Trophoblast cell (in vitro differentiated cells and primary cell): ENCODE data around the gene BFSP2.

ENCODE experiments used
- DNase-seq, 2 donors: peaks; one replicate each; pipeline ENCODE4 v3.0.0-alpha.2; 2016
- H2AFZ ChIP-seq: 2 replicates; pipeline ENCODE4 v1.6.1; 2013; ENCODE audit warnings: low read length, moderate library complexity, mild to moderate bottlenecking; ENCODE audit not compliant: insufficient read depth, poor library complexity
- H2AK5ac ChIP-seq: 2 replicates; pipeline ENCODE4 v1.6.1; 2013; ENCODE audit warnings: mild to moderate bottlenecking, low read length
- H2BK120ac ChIP-seq: 2 replicates; pipeline ENCODE4 v1.6.1; 2013; ENCODE audit warnings: low read length, mild to moderate bottlenecking, moderate library complexity; ENCODE audit not compliant: insufficient read depth, poor library complexity
- H2BK12ac ChIP-seq: 2 replicates; pipeline ENCODE4 v1.6.1; 2013; ENCODE audit warnings: mild to moderate bottlenecking, low read length, moderate library complexity
- H2BK5ac ChIP-seq: 2 replicates; pipeline ENCODE4 v1.6.1; 2013; ENCODE audit warnings: low read length, low read depth, moderate library complexity, mild to moderate bottlenecking; ENCODE audit not compliant: poor library complexity
- H3K14ac ChIP-seq: 2 replicates; pipeline ENCODE4 v1.6.1; 2013; ENCODE audit warnings: mild to moderate bottlenecking, low read length
- H3K18ac ChIP-seq: 2 replicates; pipeline ENCODE4 v1.6.1; 2013; ENCODE audit warnings: mild to moderate bottlenecking, low read length
- H3K23ac ChIP-seq: 2 replicates; pipeline ENCODE4 v1.6.1; 2013; ENCODE audit warnings: low read length
- H3K27ac ChIP-seq: 2 replicates; pipeline ENCODE4 v1.5.1; 2013; ENCODE audit warnings: low read depth, mild to moderate bottlenecking, inconsistent platforms, low read length, moderate library complexity
- H3K27me3 ChIP-seq: 2 replicates; pipeline ENCODE4 v1.6.1; 2013; ENCODE audit warnings: inconsistent platforms, mild to moderate bottlenecking, low read length, moderate library complexity; ENCODE audit not compliant: insufficient read depth
- H3K36me3 ChIP-seq, 2 experiments: 1 replicate in 1 of 2; 2 replicates in 1 of 2; pipeline ENCODE4 v1.6.1; 2013; ENCODE audit warnings: low read length in 2 of 2, mild to moderate bottlenecking in 2 of 2, moderate library complexity in 1 of 2; ENCODE audit not compliant: insufficient read depth in 2 of 2, control insufficient read depth in 1 of 2
- H3K4ac ChIP-seq: 2 replicates; pipeline ENCODE4 v1.6.1; 2013; ENCODE audit warnings: low read depth, mild to moderate bottlenecking, low read length, moderate library complexity
- H3K4me1 ChIP-seq, 2 experiments: 1 replicate in 1 of 2; 2 replicates in 1 of 2; pipeline ENCODE4 v1.6.1; 2013; ENCODE audit warnings: low read length in 2 of 2, mild to moderate bottlenecking in 2 of 2, moderate library complexity in 1 of 2; ENCODE audit not compliant: insufficient read depth in 2 of 2, control insufficient read depth in 1 of 2
- H3K4me2 ChIP-seq: 2 replicates; pipeline ENCODE4 v1.6.1; 2013; ENCODE audit warnings: inconsistent platforms, mild to moderate bottlenecking, low read length, moderate library complexity
- H3K4me3 ChIP-seq: 2 replicates; pipeline ENCODE4 v1.5.1; 2013; ENCODE audit warnings: mild to moderate bottlenecking, low read depth, low read length, inconsistent platforms
- H3K79me1 ChIP-seq: one replicate; pipeline ENCODE4 v1.6.1; 2013; ENCODE audit warnings: low read length
- H3K79me2 ChIP-seq: 2 replicates; pipeline ENCODE4 v1.6.1; 2013; ENCODE audit warnings: low read length, mild to moderate bottlenecking; ENCODE audit not compliant: control insufficient read depth, insufficient read depth, poor library complexity
- H3K9ac ChIP-seq: 2 replicates; pipeline ENCODE4 v1.6.1; 2013; ENCODE audit warnings: mild to moderate bottlenecking, low read length
- H3K9me3 ChIP-seq: 2 replicates; pipeline ENCODE4 v1.6.1; 2013; ENCODE audit warnings: low read depth, mild to moderate bottlenecking, control low read depth, inconsistent platforms, low read length; ENCODE audit not compliant: insufficient read depth
- H4K12ac ChIP-seq: 2 replicates; pipeline ENCODE4 v1.6.1; 2013; ENCODE audit warnings: low read depth, mild to moderate bottlenecking, low read length, moderate library complexity
- H4K8ac ChIP-seq: 2 replicates; pipeline ENCODE4 v1.6.1; 2013; ENCODE audit warnings: low read depth, mild to moderate bottlenecking, low read length, moderate library complexity
- H4K91ac ChIP-seq: one replicate; pipeline ENCODE4 v1.6.1; 2013; ENCODE audit warnings: low read depth, mild to moderate bottlenecking, low read length, moderate library complexity
- WGBS: extraction: QIAGEN DNeasy Blood & Tissue Kit; methylation state at CpG from one replicate; pipeline ENCODE4 v1.1.7; 2013; ENCODE audit warnings: missing lambda C conversion rate; ENCODE audit not compliant: insufficient read length, insufficient coverage; ENCODE audit errors: extremely low coverage; 5-methylcytosine and 5-hydroxymethylcytosine counted together

Gene BFSP2

GRCh38 chr3:133386876-133387275 lies 13.0 kb upstream of the BFSP2 start:
- Histone ChIP-seq H4K12ac (no peak overlapping the region), H2BK5ac (no peak overlapping the region), H2BK120ac (no peak overlapping the region), H2AK5ac (no peak overlapping the region), H3K36me3 (no peaks in the 10 kb centered on the region), H3K4me1 (peaks cover 1 to 7% of the 10 kb centered on the region in 2 experiments), H3K27ac (no peak overlapping the region), H3K14ac (no peak overlapping the region), H2BK12ac (no peak overlapping the region), H3K4me2 (no peak overlapping the region), H3K23ac (no peak overlapping the region), H4K8ac (no peak overlapping the region), H3K27me3 (no peaks in the 10 kb centered on the region), H2AFZ (no peak overlapping the region), H3K4me3 (no peak overlapping the region), H3K4ac (no peak overlapping the region), H3K18ac (no peak overlapping the region), H3K79me2 (no peaks in the 10 kb centered on the region), H3K9me3 (no peaks in the 10 kb centered on the region), H3K79me1 (no peaks in the 10 kb centered on the region), H3K9ac (no peak overlapping the region), H4K91ac (no peak overlapping the region)
- DNase-seq: no peak

GRCh38 chr3:133387341-133387740 lies 12.5 kb upstream of the BFSP2 start:
- H3K4me2 ChIP-seq: no peak overlapping the region
- H3K4me3 ChIP-seq: no peak overlapping the region
- no peaks in the 10 kb centered on the region for H3K79me1 ChIP-seq
- no peak overlapping the region for H3K18ac ChIP-seq
- H3K4me1 ChIP-seq: peaks cover under 1 to 7% of the 10 kb centered on the region in 2 experiments
- no peaks in the 10 kb centered on the region for H3K36me3 ChIP-seq
- H3K27ac ChIP-seq: no peak overlapping the region
- no peak for DNase-seq
- no CpG with 5 or more reads among the region's 4 CpGs for WGBS
- no peak overlapping the region for H2BK120ac ChIP-seq
- H3K9ac ChIP-seq: no peak overlapping the region
- no peaks in the 10 kb centered on the region for H3K27me3 ChIP-seq
- no peak overlapping the region for H2AK5ac ChIP-seq
- H3K23ac ChIP-seq: no peak overlapping the region
- no peak overlapping the region for H4K91ac ChIP-seq
- H3K9me3 ChIP-seq: no peaks in the 10 kb centered on the region
- H4K12ac ChIP-seq: no peak overlapping the region
- H3K4ac ChIP-seq: no peak overlapping the region
- H4K8ac ChIP-seq: no peak overlapping the region
- no peak overlapping the region for H2BK5ac ChIP-seq
- H2AFZ ChIP-seq: no peak overlapping the region
- H3K79me2 ChIP-seq: no peaks in the 10 kb centered on the region
- no peak overlapping the region for H3K14ac ChIP-seq
- no peak overlapping the region for H2BK12ac ChIP-seq

DNA sequence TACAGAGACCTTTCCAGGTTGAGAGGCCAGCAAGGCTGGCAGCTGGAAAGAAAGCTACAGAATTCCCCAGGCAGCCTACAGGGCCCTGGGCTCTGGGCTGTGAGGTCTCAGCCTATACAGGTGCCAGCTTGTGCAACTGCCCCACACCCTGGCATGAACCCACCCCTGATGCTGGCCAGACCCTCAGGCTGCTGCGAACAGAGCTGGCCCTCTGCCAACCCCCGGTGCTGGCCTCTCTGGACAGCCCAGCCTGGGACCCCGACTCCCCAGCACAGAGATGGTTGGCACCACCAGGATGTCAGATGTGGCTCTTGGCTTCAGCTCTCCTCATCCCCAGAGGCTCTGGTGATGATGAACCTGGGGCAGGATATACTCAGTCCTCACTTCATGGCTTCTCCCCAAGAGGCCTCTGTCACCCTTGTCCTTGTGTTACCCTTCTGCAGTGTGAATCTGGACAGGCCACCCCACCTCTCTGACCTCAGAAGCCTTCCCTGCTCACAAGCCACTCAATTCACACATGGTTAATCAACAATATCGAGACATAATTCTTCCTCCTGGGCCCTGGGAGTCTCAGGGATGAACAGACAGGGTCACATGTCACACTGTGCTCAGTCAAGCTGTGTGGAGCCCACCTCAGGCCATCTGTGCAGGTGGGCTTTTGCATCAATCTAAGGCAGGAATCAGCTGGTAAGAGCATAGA lies 11.0 kb upstream of the BFSP2 start:
- Histone ChIP-seq H3K4me1 (peaks cover 3 to 6% of the 10 kb centered on the region in 2 experiments), H3K79me2 (no peaks in the 10 kb centered on the region), H4K91ac (no peak overlapping the region), H3K79me1 (no peaks in the 10 kb centered on the region), H3K27me3 (no peaks in the 10 kb centered on the region), H2BK5ac (no peak overlapping the region), H2AFZ (no peak overlapping the region), H4K8ac (no peak overlapping the region), H3K14ac (no peak overlapping the region), H3K4ac (no peak overlapping the region), H4K12ac (no peak overlapping the region), H3K23ac (no peak overlapping the region), H3K36me3 (no peaks in the 10 kb centered on the region), H2AK5ac (no peak overlapping the region), H3K4me3 (no peak overlapping the region), H2BK120ac (no peak overlapping the region), H3K4me2 (no peak overlapping the region), H3K18ac (no peak overlapping the region), H3K27ac (no peak overlapping the region), H3K9me3 (no peaks in the 10 kb centered on the region), H3K9ac (no peak overlapping the region), H2BK12ac (no peak overlapping the region)
- no CpG with 5 or more reads among the region's 4 CpGs for WGBS
- no peak for DNase-seq

DNA sequence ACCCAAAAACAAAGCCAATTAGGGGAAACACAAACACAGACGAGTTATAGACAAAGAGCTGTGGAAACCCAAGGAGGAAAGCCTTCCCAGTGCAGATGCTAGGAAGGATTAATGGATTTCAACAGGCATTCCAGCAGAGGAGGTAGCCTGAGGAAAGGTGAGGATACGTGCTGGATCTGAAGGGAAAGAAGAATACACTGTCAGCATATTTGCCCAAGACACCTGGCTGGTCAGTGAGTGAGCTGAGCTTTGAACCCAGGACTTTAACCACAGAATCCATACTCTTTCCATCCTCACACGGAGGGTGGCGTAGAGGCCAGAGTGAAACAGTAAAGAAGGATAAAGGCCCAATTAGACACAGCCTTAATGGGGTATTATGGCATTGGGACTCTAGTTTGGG lies 9.1 kb upstream of the BFSP2 start:
- no peaks in the 10 kb centered on the region for H3K36me3 ChIP-seq
- no peak overlapping the region for H3K23ac ChIP-seq
- no peak overlapping the region for H2BK12ac ChIP-seq
- peaks cover 3 to 4% of the 10 kb centered on the region in 2 experiments for H3K4me1 ChIP-seq
- H4K91ac ChIP-seq: no peak overlapping the region
- H4K12ac ChIP-seq: no peak overlapping the region
- H3K4me3 ChIP-seq: no peak overlapping the region
- H4K8ac ChIP-seq: no peak overlapping the region
- no peaks in the 10 kb centered on the region for H3K27me3 ChIP-seq
- H2BK5ac ChIP-seq: no peak overlapping the region
- no peak overlapping the region for H2AFZ ChIP-seq
- H3K79me2 ChIP-seq: no peaks in the 10 kb centered on the region
- H2BK120ac ChIP-seq: no peak overlapping the region
- H3K9me3 ChIP-seq: peaks cover 3% of the 10 kb centered on the region
- H3K14ac ChIP-seq: no peak overlapping the region
- no peak for DNase-seq
- no peak overlapping the region for H2AK5ac ChIP-seq
- H3K9ac ChIP-seq: no peak overlapping the region
- no peak overlapping the region for H3K27ac ChIP-seq
- no peak overlapping the region for H3K4me2 ChIP-seq
- H3K18ac ChIP-seq: no peak overlapping the region
- no CpG with 5 or more reads among the region's 4 CpGs for WGBS
- no peaks in the 10 kb centered on the region for H3K79me1 ChIP-seq
- no peak overlapping the region for H3K4ac ChIP-seq
